Measurements from ENCODE around the gene GABRP. TPM values are rescaled to one million over a fixed set of nuclear protein-coding genes. Genes with fewer than 3 reads are reported as not detected.
A peak's percentile ranks its signal among the peaks of the same experiment; 100 is the strongest.

The GABRP gene
- total RNA-seq, 2 donors from 2014 or later, result 0.16 TPM; not detected in 1

- H3K9me3 ChIP-seq, result peaks cover 0 to 20% of the 10 kb centered on the region in 2 donors
- H3K36me3 ChIP-seq, result no peaks in the 10 kb centered on the region
- TF ChIP-seq CTCF (IDR thresholded peaks at IDR 0.05), result no peak
- peaks cover 0 to 12% of the 10 kb centered on the region in 2 donors for H3K4me1 ChIP-seq
- peak overlapping the region in 1 of 2 donors; percentile 62 for H3K4me3 ChIP-seq
- no peaks in the 10 kb centered on the region for H3K27me3 ChIP-seq
- no peak overlapping the region for H3K27ac ChIP-seq
- no peak for DNase-seq (ENCODE audit: low spot score)
These were observed 77.5 kb downstream of the GABRP start for GRCh38 chr5:170860818-170861666.

GRCh38 chr5:170861667-170861916, 78.1 kb downstream of the GABRP start:
- Histone ChIP-seq H3K9me3 (peaks cover 0 to 20% of the 10 kb centered on the region in 2 donors), H3K36me3 (no peaks in the 10 kb centered on the region), H3K4me3 (peak overlapping the region; percentile 42 to 62), H3K27ac (peak overlapping the region in 1 of 2 donors; percentile 31), H3K27me3 (no peaks in the 10 kb centered on the region), H3K4me1 (peaks cover 0 to 12% of the 10 kb centered on the region in 2 donors)
- TF ChIP-seq CTCF (IDR thresholded peaks at IDR 0.05), result no peak
- no peak for DNase-seq (ENCODE audit: low spot score)

- Histone ChIP-seq H3K27me3 (no peaks in the 10 kb centered on the region), H3K9me3 (peaks cover 0 to 20% of the 10 kb centered on the region in 2 donors), H3K4me3 (peak within 1 kb of the TSS; percentile 42 to 62), H3K27ac (peak within 1 kb of the TSS in 1 of 2 donors; percentile 31), H3K4me1 (peaks cover 0 to 12% of the 10 kb centered on the region in 2 donors), H3K36me3 (no peaks in the 10 kb centered on the region)
- TF ChIP-seq CTCF (IDR thresholded peaks at IDR 0.05), result no peak
- no peak for DNase-seq (ENCODE audit: low spot score)
These were observed 78.6 kb downstream of the GABRP start, which contains the start of gene RANBP17 for GRCh38 chr5:170861917-170862766. Gene RANBP17 (plus strand): TSS chr5:170862018.

- Histone ChIP-seq H3K27me3 (no peaks in the 10 kb centered on the region), H3K36me3 (no peaks in the 10 kb centered on the region), H3K9me3 (peaks cover 0 to 20% of the 10 kb centered on the region in 2 donors), H3K27ac (no peak overlapping the region), H3K4me1 (peaks cover 0 to 12% of the 10 kb centered on the region in 2 donors), H3K4me3 (no peak overlapping the region)
- no peak for TF ChIP-seq CTCF (IDR thresholded peaks at IDR 0.05)
- no peak for DNase-seq (ENCODE audit: low spot score)
These were observed 80.1 kb downstream of the GABRP start for GRCh38 chr5:170863646-170864045.

Other genes starting within 250 kb of the GABRP start
- 1 to 10 TPM; 1.4 to 3.6 TPM for gene RANBP17, start 78.3 kb downstream of the GABRP start, total RNA-seq